Kidney (tissue), 14 donors: ENCODE data around the gene MEF2A. TPM values are rescaled to one million over a fixed set of nuclear protein-coding genes. Genes with fewer than 3 reads are reported as not detected.
"Not testable (repeated sequence)": the region's sequence is repeated elsewhere in the genome, so short reads cannot be mapped to it uniquely, and the experiment has no call there.

Experiments
- DNase-seq, 5 donors: peaks; one replicate each; pipeline ENCODE4 v3.0.0-alpha.2; 2013 to 2020
- FAIRE-seq: peaks from 2 replicates; lab custom pipeline; 2012; peaks lifted over from hg19 to GRCh38; lab: Jason Lieb, UNC
- H3K27ac ChIP-seq, 2 donors: one replicate each; pipeline ENCODE4 v1.7.0; 2013; ENCODE audit warnings: low read depth in 2 of 2, low read length in 2 of 2, inconsistent platforms in 1 of 2
- H3K27me3 ChIP-seq: one replicate; pipeline ENCODE4 v1.7.1; 2013; ENCODE audit warnings: low read length, inconsistent platforms; ENCODE audit not compliant: control insufficient read depth, insufficient read depth
- H3K36me3 ChIP-seq, 3 donors: one replicate each; pipeline versions ENCODE4 v1.7.0 to v1.7.1; 2013; ENCODE audit warnings: low read length in 3 of 3, control low read depth in 1 of 3, inconsistent platforms in 1 of 3; ENCODE audit not compliant: insufficient read depth in 3 of 3, control insufficient read depth in 2 of 3
- H3K4me1 ChIP-seq, 3 donors: one replicate each; pipeline versions ENCODE4 v1.7.0 to v1.7.1; 2013; ENCODE audit warnings: low read length in 3 of 3, inconsistent platforms in 1 of 3, low read depth in 1 of 3; ENCODE audit not compliant: control insufficient read depth in 2 of 3, insufficient read depth in 2 of 3
- H3K4me3 ChIP-seq, 3 donors: one replicate each; pipeline versions ENCODE4 v1.7.0 to v1.8.1; 2013; ENCODE audit warnings: low read length in 3 of 3, control low read depth in 1 of 3, inconsistent platforms in 1 of 3
- H3K9ac ChIP-seq, 3 donors: one replicate each; pipeline versions ENCODE4 v1.7.0 to v1.7.1; 2013; ENCODE audit warnings: low read length in 3 of 3, control low read depth in 1 of 3, inconsistent platforms in 1 of 3
- H3K9me3 ChIP-seq, 3 donors: one replicate each; pipeline versions ENCODE4 v1.7.0 to v1.7.1; 2013; ENCODE audit warnings: low read length in 3 of 3, control low read depth in 1 of 3, inconsistent platforms in 1 of 3; ENCODE audit not compliant: control insufficient read depth in 2 of 3, insufficient read depth in 1 of 3
- intact Hi-C: fragments of 100-400 bp; cut with DNase I; formaldehyde crosslinking; loops from one replicate; pipeline ENCODE4 v1.11.1; 2022
- polyA plus RNA-seq: library from polyadenylated mRNA; stranded (reverse); fragments of 350-450 nt; fragmentation: Illumina TruSeq; extraction: RNeasy Lipid Tissue Mini Kit (QIAGEN cat#74804); gene quantifications from one replicate; pipeline ENCODE4 v1.2.3, GENCODE V29; 2014; ENCODE audit warnings: low read depth, low replicate concordance; ENCODE audit not compliant: insufficient read depth
- total RNA-seq: library from RNA; stranded (reverse); fragmentation: NEBNext Ultra II Directional; extraction: Animal tissue kit (Norgen Biotek cat#: 25700); gene quantifications from one replicate; pipeline ENCODE4 v1.2.1, GENCODE V29; 2021
- TF ChIP-seq, protein P1 (sequence below): IDR thresholded peaks from 3 replicates; pipeline ENCODE4 v1.5.1; 2012; ENCODE audit warnings: mild to moderate bottlenecking, moderate library complexity, borderline replicate concordance; ENCODE audit not compliant: insufficient read depth; ENCODE audit errors: extremely low read depth
- donor health status: control.
- donor health status: control.
- donor health status: control.
- donor health status: control.
- donor health status: control.
- donor health status: DM: yes; HTN: yes; CAD: no.
- donor health status: Normal renal cell carcinoma (clear cell type).

Gene MEF2A
- total and polyA plus RNA-seq, 2 donors from 2014 or later, result 20.8 to 82.2 TPM

DNA sequence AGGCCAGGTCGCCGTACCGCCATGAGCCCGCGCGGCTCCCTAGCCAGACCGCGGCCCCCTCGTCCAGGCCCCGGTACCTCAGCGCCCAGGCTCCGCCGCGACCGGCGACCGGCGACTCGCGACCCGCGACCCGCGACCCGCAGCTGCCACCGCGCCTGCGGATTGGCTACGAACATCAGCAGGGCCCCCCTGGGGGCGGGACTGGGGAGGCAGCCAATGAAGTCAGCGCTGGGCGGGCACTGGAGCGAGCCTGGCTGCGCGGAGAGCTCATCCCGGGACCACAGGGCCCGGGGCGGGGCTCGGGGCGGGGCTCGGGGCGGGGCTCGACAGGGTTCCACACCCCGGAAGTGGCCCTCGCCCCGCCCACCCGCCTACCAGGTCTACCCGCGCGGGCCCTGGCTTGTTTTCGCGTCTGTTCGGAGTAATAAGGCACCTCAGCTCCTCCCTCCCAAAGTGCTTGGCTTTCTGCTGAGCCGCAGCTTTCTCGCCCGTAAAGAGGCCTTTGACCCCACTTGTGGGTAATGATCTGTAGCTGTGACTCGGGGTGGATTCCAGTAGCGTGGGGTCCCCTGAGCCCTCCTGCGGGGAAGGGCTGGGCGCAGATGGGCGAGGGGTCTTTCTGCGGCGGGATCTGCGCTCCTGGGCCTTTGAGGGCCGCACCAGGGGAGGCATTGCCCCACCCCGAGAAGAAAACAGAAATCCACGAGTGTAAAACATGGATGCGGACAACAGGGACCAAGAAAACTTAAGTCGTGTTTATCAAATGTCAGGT lies 167.7 kb downstream of the MEF2A start, which contains the start of gene LYSMD4:
Gene LYSMD4 (minus strand): TSS at position 170 of the 772 bp plus-strand sequence. CDS start 1,438 bp downstream, outside the sequence.
- intact Hi-C loops, result no loop called here
- H3K9ac ChIP-seq, result peak within 1 kb of the TSS; percentile 48 to 56 (median 49)

DNA sequence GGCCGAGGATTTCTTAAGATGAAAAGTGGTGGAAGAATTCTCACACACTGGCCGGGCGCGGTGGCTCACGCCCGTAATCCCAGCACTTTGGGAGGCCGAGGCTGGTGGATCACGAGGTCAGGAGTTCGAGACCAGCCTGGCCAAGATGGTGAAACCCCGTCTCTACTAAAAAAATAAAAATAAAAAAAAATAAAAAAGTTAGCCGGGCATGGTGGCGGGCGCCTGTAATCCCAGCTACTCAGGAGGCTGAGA lies 168.2 kb downstream of the MEF2A start:
- DNase-seq, H3K9me3 ChIP-seq, FAIRE-seq, H3K27me3 ChIP-seq, intact Hi-C loops, H3K9ac ChIP-seq, H3K36me3 ChIP-seq, H3K4me1 ChIP-seq, H3K27ac ChIP-seq: not testable (repeated sequence)
- H3K4me3 ChIP-seq, result peak overlapping the region in 1 of 3 donors; percentile 65

More for the DNA sequence above, 167.7 kb downstream of the MEF2A start, which contains the start of gene LYSMD4:
- no peaks in the 10 kb centered on the region for H3K27me3 ChIP-seq
- H3K36me3 ChIP-seq, result peaks cover 0 to 9% (median 2%) of the 10 kb centered on the region in 3 donors
- H3K9me3 ChIP-seq, result no peaks in the 10 kb centered on the region
- TF ChIP-seq, protein P1, sequence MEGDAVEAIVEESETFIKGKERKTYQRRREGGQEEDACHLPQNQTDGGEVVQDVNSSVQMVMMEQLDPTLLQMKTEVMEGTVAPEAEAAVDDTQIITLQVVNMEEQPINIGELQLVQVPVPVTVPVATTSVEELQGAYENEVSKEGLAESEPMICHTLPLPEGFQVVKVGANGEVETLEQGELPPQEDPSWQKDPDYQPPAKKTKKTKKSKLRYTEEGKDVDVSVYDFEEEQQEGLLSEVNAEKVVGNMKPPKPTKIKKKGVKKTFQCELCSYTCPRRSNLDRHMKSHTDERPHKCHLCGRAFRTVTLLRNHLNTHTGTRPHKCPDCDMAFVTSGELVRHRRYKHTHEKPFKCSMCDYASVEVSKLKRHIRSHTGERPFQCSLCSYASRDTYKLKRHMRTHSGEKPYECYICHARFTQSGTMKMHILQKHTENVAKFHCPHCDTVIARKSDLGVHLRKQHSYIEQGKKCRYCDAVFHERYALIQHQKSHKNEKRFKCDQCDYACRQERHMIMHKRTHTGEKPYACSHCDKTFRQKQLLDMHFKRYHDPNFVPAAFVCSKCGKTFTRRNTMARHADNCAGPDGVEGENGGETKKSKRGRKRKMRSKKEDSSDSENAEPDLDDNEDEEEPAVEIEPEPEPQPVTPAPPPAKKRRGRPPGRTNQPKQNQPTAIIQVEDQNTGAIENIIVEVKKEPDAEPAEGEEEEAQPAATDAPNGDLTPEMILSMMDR, result peak; percentile 1
- DNase-seq (peak; percentile 98 to 99 (median 99)), FAIRE-seq (no peak)
- H3K4me1 ChIP-seq, result peaks cover 0 to 2% (median 0%) of the 10 kb centered on the region in 3 donors
- H3K4me3 ChIP-seq, result peak within 1 kb of the TSS; percentile 62 to 70 (median 65)
- peak within 1 kb of the TSS; percentile 85 to 91 for H3K27ac ChIP-seq

DNA sequence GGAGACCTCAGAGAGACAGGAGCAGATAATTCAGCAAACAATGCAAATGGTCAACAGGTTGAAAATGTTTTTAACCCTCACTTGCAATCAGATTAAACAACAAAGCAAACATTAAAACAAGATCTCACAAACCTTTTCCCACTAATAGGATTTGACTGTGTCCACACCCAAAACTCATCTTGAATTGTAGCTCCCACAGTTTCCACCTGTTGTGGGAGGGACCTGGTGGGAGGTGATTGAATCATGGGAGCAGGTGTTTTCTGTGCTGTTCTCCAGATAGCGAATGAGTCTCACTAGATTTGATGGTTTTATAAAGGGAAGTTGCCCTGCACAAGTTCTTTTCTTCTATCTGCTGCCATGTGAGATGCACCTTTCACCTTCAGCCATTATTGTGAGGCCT lies 168.8 kb downstream of the MEF2A start:
- H3K36me3 ChIP-seq, result no peaks in the 10 kb centered on the region
- DNase-seq (no peak), FAIRE-seq (no peak)
- H3K9ac ChIP-seq, result no peak overlapping the region
- TF ChIP-seq, protein P1, result no peak
- no peak overlapping the region for H3K27ac ChIP-seq
- intact Hi-C loops, result no loop called here
- H3K4me1 ChIP-seq, result peaks cover 0 to 2% (median 0%) of the 10 kb centered on the region in 3 donors
- no peak overlapping the region for H3K4me3 ChIP-seq
- no peaks in the 10 kb centered on the region for H3K9me3 ChIP-seq
- no peaks in the 10 kb centered on the region for H3K27me3 ChIP-seq

DNA sequence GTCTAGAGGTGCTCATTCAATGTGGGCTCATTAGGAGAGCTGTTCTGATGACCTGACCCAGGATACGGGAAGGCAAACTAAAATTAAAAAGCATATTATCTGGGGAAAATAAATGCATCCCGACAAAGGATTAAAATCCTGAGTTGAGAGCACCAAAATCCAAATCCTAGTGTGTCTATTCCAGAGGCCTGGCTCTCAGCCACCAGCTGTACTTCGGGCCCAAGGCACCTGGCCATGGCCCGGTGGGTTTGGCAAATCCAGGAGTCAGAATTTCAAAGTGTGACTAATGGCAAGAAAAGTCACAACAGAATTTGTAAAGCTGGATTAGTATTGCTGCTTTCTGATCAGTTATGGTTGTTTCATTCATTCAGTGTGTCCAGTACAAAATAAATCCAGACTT lies 170.1 kb downstream of the MEF2A start:
- Histone ChIP-seq H3K9me3 (no peaks in the 10 kb centered on the region), H3K27ac (no peak overlapping the region), H3K4me1 (peaks cover 0 to 2% (median 0%) of the 10 kb centered on the region in 3 donors), H3K9ac (no peak overlapping the region), H3K4me3 (no peak overlapping the region), H3K27me3 (no peaks in the 10 kb centered on the region), H3K36me3 (no peaks in the 10 kb centered on the region)
- FAIRE-seq (no peak), DNase-seq (no peak)
- TF ChIP-seq, protein P1, result no peak
- intact Hi-C loops, result no loop called here
